Panc1 (cell line): ENCODE results near the gene CPAMD8.
"Not testable (repeated sequence)": the region's sequence is repeated elsewhere in the genome, so short reads cannot be mapped to it uniquely, and the experiment has no call there.

Experiments
- CTCF ChIP-seq: fragments of 450-650 bp; IDR thresholded peaks from 2 replicates; pipeline ENCODE4 v1.5.1; 2017; ENCODE audit warnings: mild to moderate bottlenecking
- POLR2AphosphoS5 ChIP-seq: IDR thresholded peaks from 2 replicates; pipeline ENCODE4 v1.6.1; 2012; ENCODE audit warnings: mild to moderate bottlenecking, low read depth, low read length, moderate library complexity
- REST ChIP-seq, 2 experiments: IDR thresholded peaks; 2 replicates each; pipeline ENCODE4 v1.6.1; 2011 to 2012; ENCODE audit warnings: low read depth in 2 of 2, control low read depth in 1 of 2, low read length in 1 of 2, mild to moderate bottlenecking in 1 of 2, moderate library complexity in 1 of 2; ENCODE audit not compliant: insufficient read depth in 1 of 2
- SIN3A ChIP-seq: IDR thresholded peaks from 2 replicates; pipeline ENCODE4 v1.6.1; 2012; ENCODE audit warnings: low read depth, mild to moderate bottlenecking, low read length, moderate library complexity, borderline replicate concordance; ENCODE audit not compliant: insufficient read depth
- TCF7L2 ChIP-seq: IDR thresholded peaks from 2 replicates; pipeline ENCODE4 v1.6.1; 2011; ENCODE audit warnings: mild to moderate bottlenecking, low read depth, low read length, inconsistent platforms

GRCh38 chr19:16960996-16961822 lies 65.4 kb downstream of the CPAMD8 start:
- not testable (repeated sequence) for TF ChIP-seq CTCF; REST (IDR thresholded peaks at IDR 0.05; ENCODE audit: insufficient read depth in 1 of 2, low read depth in 2 of 2, low read length in 1 of 2); POLR2AphosphoS5; SIN3A; TCF7L2
